GM19099 (cell line): ENCODE data around the gene TENT5A.

Source experiments
- POLR2A ChIP-seq: IDR thresholded peaks from 3 replicates; pipeline ENCODE4 v1.6.1; 2011; ENCODE audit warnings: low read depth; ENCODE audit not compliant: insufficient read length; ENCODE audit errors: extremely low read depth

Gene TENT5A

DNA sequence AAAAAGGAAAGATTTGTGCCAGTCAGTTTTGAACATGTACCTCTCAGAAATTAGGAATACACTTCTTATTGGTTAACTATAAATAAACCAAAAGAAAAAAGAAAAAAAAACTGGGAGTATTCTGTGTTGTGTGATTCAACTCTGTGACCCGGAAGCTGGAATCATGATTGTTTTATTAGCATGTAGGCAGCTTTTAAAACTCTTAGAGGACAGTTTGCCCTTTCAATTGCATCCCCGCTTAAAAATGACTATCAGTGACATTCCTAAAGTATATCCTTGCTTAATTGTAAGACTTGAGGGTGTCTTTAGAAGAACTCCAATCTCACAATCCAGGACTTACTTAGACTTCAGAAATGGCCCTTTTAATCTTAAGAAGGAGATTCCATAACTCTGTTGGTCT is 29.1 kb upstream of the TENT5A start:
- TF ChIP-seq POLR2A: no peak

DNA sequence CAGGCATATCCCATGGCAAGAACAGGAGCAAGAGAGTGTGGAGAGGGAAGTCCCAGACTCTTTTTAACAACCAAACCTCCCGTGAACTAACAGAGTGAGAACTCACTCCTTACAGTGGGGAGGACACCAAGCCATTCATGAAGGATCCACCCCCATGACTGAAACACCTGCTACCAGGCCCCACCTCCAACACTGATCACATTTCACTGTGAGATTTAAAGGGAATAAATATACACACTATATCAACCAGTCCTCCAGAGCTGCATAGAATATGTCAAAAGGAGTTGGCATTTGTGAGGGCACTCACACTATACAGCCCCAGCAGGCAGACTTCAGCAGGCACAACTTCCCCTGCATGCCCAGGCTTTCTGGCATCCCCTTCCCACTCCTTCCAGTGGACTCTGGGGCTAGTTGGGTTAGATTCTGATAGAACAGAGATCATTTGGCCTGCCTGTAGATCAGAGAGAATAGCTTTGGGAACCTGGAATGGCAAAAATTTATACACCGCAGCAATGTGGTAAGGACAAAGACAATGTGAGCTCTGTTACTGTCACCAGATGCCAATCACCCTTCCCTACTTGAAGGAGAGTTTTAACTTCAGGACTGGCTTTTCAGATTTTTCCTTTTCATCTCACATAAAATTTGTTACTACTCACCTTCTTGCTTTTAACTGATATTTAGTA is 25.2 kb upstream of the TENT5A start:
- no peak for TF ChIP-seq POLR2A

DNA sequence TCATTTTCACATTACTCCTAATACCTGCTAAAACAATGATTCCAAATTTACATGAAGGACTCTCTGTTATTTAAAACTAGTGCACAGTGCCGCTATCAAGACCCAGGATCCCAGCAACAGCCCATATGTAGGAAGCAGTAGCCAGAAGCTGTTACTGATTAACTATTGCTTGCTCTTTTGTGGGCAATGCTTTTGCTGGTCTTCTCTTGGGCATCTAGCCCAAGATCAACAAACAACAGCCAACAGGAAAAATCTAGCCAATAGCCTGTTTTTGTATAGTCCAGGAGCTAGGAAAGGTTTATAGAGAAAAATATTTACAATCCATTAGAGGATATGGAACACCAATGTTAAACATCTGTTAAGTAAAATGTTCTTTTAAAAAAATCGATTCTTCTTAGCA is 22.1 kb upstream of the TENT5A start:
- no peak for TF ChIP-seq POLR2A

DNA sequence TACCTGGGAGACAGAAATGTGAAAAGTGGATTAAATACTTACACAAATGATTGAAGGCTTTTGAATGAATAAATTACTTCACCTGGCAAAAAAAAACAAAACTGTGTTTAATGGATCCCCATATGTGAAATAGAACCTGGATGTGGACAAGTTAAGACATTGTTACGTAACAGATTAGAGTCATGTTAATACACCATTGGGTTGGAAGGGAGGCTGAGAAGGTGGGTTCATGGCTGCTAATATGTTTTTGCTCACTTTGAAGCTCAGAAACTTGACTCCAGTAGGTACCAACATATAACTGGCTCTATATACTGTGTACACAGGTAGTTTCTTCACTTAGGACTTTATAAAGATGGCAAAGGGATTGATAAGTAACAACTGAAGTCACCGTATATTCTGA is 21.4 kb upstream of the TENT5A start:
- no peak for TF ChIP-seq POLR2A

DNA sequence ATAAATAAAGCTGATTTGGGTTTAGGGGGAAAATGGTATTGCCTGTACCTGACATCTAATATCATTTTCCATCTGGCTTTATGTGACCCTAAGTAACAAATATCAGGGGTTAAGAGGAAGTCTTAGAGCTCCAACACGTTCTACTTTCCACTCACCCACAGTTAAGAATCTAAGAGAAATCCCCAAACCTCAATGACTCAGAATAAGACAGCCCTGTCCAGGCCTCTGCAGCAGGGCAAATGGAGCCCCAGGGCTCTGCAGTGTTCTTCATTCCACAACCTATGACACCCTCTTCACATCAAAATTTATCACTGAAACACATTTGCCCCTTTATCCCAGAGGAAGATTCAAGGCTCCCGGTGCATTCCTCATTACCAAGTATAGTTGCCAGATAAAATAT is 20.3 kb upstream of the TENT5A start:
- TF ChIP-seq POLR2A: no peak

DNA sequence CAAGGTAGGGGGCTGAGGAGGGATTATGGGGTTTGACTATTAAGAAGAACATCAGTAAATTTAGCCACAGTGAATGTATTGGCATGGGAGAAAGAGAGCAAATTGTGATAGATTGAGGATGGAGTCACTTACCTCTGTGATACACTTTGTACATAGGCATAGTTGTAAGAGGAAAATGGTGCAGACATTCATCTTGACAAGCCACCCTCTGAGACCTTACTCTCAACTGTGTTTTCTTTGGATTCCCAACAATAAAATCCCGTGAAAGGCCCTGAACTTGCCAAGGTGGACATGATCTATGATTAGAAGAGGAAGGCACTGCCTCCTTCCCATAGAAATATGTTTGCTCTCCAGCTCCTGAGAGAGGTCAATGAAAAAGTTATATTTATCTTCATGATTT is 18.6 kb upstream of the TENT5A start:
- no peak for TF ChIP-seq POLR2A

DNA sequence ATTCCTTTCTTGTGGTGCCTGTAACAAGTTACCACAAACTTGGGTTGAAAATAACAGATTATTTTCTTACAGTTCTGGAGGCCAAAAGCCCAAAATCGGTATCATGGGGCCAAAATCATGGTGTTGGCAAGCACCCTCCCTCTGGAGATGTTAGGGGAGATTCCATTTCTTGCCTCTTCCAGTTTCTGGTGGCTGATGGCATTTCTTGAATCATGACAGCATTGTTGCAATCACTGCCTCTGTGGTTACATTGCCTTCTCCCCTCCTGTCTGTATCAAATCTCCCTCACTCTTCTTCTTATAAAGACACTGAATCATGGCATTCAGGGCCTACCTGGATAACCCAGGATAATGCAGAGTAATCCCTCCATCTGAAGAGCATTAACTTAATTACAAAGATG is 17.9 kb upstream of the TENT5A start:
- no peak for TF ChIP-seq POLR2A

DNA sequence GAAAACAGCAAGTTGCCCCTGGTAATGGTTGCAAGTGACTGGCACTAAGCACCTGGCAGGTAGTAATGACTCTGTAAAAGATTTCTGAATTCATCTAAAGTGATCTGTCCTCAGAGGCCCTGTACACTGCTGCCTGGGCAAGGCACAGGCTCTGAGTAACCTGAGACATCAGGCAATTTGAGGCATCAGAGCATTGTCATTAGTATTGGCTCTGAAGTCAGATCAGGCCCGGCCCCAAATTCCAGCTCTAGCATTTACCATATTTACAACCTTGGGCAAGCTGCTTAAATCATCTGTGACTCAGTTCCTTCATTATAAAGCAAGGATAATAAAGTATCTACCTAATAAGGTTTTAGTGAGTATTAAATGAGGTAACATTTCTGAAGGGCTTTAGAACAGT is 17.3 kb upstream of the TENT5A start:
- TF ChIP-seq POLR2A: no peak

DNA sequence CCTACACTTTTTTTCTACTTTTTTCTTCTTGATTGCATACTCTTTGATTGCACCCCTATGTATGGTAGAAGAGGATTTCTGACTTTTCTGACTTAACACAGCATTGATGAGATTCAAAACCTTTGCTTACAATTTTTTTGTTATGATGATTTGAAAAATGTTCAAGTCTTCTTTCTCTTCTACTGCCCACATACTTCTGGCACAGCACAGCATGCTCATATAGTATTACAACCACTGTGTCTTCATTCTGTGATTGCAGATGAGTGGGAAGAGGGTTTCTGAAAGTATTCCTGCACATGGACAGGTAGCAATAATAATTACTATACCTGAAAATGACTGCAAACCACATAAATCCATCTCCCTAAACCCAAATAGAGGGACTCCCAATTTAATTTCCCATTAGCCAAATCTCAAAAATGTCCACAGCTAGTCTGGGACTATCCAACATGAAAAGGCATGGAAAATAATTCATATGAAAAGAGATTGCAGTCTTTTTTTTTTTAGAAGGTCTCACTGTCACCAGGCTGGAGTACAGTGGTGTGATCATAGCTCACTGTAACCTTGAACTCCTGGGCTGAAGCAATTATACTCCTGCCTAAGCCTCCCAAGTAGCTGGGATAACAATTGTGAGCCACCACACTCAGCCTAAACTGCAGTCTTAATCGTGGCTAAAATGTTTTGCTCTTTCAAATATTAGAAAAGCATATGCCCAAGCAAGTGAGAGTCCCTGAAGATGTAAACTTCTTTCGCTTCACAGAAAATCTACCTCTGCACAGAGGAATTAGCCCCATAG is 15.9 kb upstream of the TENT5A start:
- TF ChIP-seq POLR2A: no peak

DNA sequence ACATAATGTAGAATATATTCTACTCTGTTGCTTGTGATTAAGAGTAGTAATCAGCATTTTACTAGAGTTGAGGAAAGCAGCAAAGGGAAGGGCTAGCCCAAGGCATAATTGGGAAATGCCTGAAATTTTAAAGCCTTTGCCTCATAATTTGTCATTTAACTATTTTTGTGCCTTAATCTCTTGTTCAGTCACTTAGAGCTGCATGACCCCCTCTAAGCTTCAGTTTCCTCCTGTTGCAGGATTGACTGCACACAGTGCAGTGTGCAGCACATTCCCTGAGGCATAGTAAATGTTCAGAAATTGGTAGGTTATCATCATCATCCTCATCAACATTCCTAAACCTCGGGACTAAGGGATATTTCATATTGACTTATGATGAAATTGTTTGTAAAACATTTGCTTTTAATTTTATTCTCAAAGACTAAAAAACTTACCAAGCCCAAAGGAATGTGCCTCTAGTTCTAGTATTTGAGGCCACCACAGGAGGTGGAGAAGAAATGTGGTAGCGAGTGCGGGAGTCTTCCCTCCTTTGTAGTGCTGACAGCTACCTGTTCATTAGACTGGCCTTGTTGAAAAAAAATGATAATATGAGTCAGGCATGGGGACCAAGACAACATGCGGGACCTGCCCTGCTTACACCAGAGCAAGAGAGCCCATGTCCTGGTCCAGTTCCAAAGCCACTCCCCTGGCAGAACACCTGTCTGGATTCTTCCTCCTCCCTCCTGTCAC is 14.8 kb upstream of the TENT5A start:
- TF ChIP-seq POLR2A: no peak

DNA sequence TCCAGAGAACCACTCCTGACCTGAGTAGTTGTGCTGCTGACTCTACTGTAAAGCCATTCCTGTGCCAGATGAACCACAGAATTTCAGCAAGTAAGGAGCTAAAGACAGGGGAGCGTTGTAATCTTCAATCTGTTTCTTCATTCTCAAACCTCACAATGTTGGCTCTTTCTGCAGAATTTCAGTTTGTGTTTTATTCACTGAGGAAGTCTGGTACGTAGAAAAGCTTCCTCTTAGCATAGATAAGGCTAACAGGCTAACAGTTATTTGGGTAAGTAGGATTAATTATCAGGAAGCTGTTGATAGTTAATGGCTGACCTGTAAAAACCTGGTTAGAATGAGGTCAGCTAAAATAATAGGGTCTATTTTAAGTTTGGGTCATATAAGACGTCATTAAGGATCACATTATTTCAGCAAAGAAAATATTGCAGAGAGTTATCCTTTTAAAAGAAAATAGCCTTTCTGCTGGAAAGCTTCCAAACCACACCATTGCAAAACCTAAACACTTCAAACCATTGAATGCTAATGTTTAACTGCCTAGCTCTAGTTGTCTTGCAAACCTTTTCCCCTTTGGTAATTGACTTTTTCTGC is 14.1 kb upstream of the TENT5A start:
- no peak for TF ChIP-seq POLR2A

DNA sequence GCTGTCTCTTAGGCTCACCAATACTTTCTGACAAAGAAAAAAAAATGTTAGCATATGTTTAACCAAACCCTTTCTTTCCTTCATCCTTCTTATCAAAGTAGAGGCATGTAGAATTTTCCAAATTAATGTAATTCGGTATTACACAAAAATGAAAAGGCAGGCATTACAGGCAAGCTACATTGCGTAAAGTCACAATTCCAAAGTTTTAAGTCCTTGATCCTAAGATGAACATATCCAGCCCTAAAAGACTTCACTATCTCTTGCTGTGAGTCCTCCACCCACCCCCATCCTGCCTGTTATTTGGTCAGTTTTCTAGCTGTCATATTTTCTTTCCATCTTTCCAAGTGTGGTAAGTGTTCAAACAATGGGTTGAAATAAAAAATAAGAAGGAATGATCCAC is 12.1 kb upstream of the TENT5A start:
- no peak for TF ChIP-seq POLR2A

DNA sequence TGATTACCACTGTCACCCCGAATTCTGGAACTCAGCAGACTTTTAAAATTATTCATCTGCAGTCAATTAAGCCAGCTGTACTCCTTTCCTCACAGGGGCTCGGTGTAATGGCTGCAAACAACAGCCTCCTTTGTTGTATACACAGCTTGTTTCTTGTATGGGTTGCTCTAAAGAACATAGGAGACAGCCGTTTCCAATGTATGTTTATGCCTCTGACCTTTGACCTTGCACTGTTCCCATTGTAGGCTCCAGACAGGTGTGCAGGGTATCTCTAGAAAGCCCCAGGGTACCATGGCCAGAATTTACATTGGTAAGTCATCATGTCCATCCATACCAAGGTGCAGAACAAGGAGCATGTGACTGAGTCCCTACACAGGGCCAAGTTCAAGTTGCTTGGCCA is 11.5 kb upstream of the TENT5A start:
- no peak for TF ChIP-seq POLR2A

DNA sequence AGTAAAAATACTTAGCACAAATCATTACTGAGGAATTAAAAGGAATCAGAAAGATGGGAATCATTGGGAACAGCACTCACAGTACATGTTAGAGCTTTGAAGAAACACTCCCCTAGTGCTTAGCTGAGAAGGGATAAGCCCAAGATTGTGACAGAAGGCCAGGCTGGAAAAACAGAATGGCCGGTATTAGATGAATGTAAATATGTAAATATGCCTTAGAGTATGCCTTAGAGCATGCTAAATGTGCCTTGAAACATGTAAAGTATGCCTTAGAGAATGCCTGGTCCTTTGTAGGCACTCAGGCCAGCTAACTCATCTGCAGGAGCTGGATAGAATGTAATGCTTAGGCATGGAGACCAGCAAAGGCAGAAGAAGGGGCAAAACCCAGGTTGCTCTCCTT is 10.6 kb upstream of the TENT5A start:
- TF ChIP-seq POLR2A: no peak

DNA sequence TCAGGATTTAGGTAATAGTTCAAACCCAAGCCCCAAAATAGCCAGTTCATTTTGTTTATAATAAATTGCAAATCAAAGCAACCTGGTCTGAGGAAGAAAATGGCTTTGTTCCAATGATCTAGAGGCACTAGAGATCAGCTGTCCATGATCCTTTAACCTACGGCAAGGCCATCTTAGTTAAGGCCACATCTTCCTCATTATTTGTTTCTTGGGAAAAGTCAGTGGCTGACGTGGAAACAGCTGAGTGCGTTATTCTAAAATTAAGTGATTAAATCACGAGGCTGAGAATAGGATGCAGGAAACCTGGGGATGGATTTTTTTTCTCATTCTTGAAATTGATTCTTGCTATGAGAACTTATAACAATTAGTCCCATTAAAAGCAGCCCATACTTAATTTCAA is 10.1 kb upstream of the TENT5A start:
- no peak for TF ChIP-seq POLR2A
